ENCODE measurements around the gene DUS3L. TPM values are rescaled to one million over a fixed set of nuclear protein-coding genes. Genes with fewer than 3 reads are reported as not detected.
"Not testable (repeated sequence)": the region's sequence is repeated elsewhere in the genome, so short reads cannot be mapped to it uniquely, and the experiment has no call there.

Gene DUS3L
- total RNA-seq, 1 experiment from 2014 or later = 54.1 TPM

- Histone ChIP-seq H3K9me3 (no peaks in the 10 kb centered on the region), H3K27me3 (no peaks in the 10 kb centered on the region), H3K4me3 (no peak overlapping the region), H3K36me3 (no peaks in the 10 kb centered on the region)
- no peak for DNase-seq
Measured at GRCh38 chr19:5762608-5763217, 28.2 kb downstream of the DUS3L start.

GRCh38 chr19:5753743-5754142 is 37.2 kb downstream of the DUS3L start:
- DNase-seq = no peak
- no peak overlapping the region for H3K4me3 ChIP-seq
- H3K36me3 ChIP-seq = no peaks in the 10 kb centered on the region
- H3K27me3 ChIP-seq = no peaks in the 10 kb centered on the region
- no peaks in the 10 kb centered on the region for H3K9me3 ChIP-seq

GRCh38 chr19:5751709-5752108 is 39.3 kb downstream of the DUS3L start:
- H3K4me3 ChIP-seq = no peak overlapping the region
- no peaks in the 10 kb centered on the region for H3K27me3 ChIP-seq
- no peak for DNase-seq
- H3K36me3 ChIP-seq = no peaks in the 10 kb centered on the region
- H3K9me3 ChIP-seq = no peaks in the 10 kb centered on the region

GRCh38 chr19:5749505-5749904 is 41.5 kb downstream of the DUS3L start:
- Histone ChIP-seq H3K4me3 (no peak overlapping the region), H3K9me3 (no peaks in the 10 kb centered on the region), H3K36me3 (no peaks in the 10 kb centered on the region), H3K27me3 (no peaks in the 10 kb centered on the region)
- DNase-seq = no peak

GRCh38 chr19:5748920-5749319 is 42.0 kb downstream of the DUS3L start:
- H3K4me3 ChIP-seq, H3K9me3 ChIP-seq, H3K36me3 ChIP-seq, DNase-seq, H3K27me3 ChIP-seq: not testable (repeated sequence)

- H3K4me3 ChIP-seq, H3K27me3 ChIP-seq, DNase-seq, H3K9me3 ChIP-seq, H3K36me3 ChIP-seq: not testable (repeated sequence)
Measured at GRCh38 chr19:5744999-5745398, 46.0 kb downstream of the DUS3L start.

- no peak for DNase-seq
- H3K27me3 ChIP-seq = no peaks in the 10 kb centered on the region
- H3K9me3 ChIP-seq = no peaks in the 10 kb centered on the region
- no peak overlapping the region for H3K4me3 ChIP-seq
- H3K36me3 ChIP-seq = no peaks in the 10 kb centered on the region
Measured at GRCh38 chr19:5743630-5744029, 47.3 kb downstream of the DUS3L start.

- H3K36me3 ChIP-seq = no peaks in the 10 kb centered on the region
- no peaks in the 10 kb centered on the region for H3K9me3 ChIP-seq
- no peak overlapping the region for H3K4me3 ChIP-seq
- H3K27me3 ChIP-seq = no peaks in the 10 kb centered on the region
- DNase-seq = no peak
Measured at GRCh38 chr19:5742051-5742450, 48.9 kb downstream of the DUS3L start.

GRCh38 chr19:5738423-5738822 is 52.5 kb downstream of the DUS3L start:
- no peaks in the 10 kb centered on the region for H3K36me3 ChIP-seq
- H3K4me3 ChIP-seq = no peak overlapping the region
- DNase-seq = no peak
- H3K27me3 ChIP-seq = no peaks in the 10 kb centered on the region
- H3K9me3 ChIP-seq = no peaks in the 10 kb centered on the region

Other genes starting within 250 kb of the DUS3L start
- gene TINCR, start 223.2 kb downstream of the DUS3L start, total RNA-seq (2014; rRNA removed; shearing (Covaris generic); ENCODE audit: low replicate concordance) = 0.10 and 0.23 TPM in 2 replicates
- gene SAFB2, start 168.4 kb downstream of the DUS3L start, total RNA-seq (2014; rRNA removed; shearing (Covaris generic); ENCODE audit: low replicate concordance) = 5.1 and 12.3 TPM in 2 replicates
- gene SAFB, start 168.1 kb downstream of the DUS3L start, total RNA-seq (2014; rRNA removed; shearing (Covaris generic); ENCODE audit: low replicate concordance) = 22.8 and 33.0 TPM in 2 replicates
- gene MICOS13, start 110.6 kb downstream of the DUS3L start, total RNA-seq (2014; rRNA removed; shearing (Covaris generic); ENCODE audit: low replicate concordance) = 21.8 and 75.4 TPM in 2 replicates
- gene HSD11B1L, start 110.1 kb downstream of the DUS3L start, total RNA-seq (2014; rRNA removed; shearing (Covaris generic); ENCODE audit: low replicate concordance) = 3.6 and 5.8 TPM in 2 replicates
- gene RPL36, start 100.9 kb downstream of the DUS3L start, total RNA-seq (2014; rRNA removed; shearing (Covaris generic); ENCODE audit: low replicate concordance) = 562 and 599 TPM in 2 replicates
- 45.3 and 79.2 TPM in 2 replicates for gene LONP1, start 71.0 kb downstream of the DUS3L start, total RNA-seq (2014; rRNA removed; shearing (Covaris generic); ENCODE audit: low replicate concordance)
- not detected in 2 replicates for gene CATSPERD, start 70.5 kb downstream of the DUS3L start, total RNA-seq (2014; rRNA removed; shearing (Covaris generic); ENCODE audit: low replicate concordance)
- gene PRR22, start 6.4 kb downstream of the DUS3L start, total RNA-seq (2014; rRNA removed; shearing (Covaris generic); ENCODE audit: low replicate concordance) = 3.6 TPM in 1 of 2 replicates, not detected in the other
- gene NRTN, start 13.9 kb upstream of the DUS3L start, total RNA-seq (2014; rRNA removed; shearing (Covaris generic); ENCODE audit: low replicate concordance) = 1.4 TPM in 1 of 2 replicates, not detected in the other
- gene FUT6, start 48.5 kb upstream of the DUS3L start, total RNA-seq (2014; rRNA removed; shearing (Covaris generic); ENCODE audit: low replicate concordance) = not detected in 2 replicates
- gene FUT3, start 60.3 kb upstream of the DUS3L start, total RNA-seq (2014; rRNA removed; shearing (Covaris generic); ENCODE audit: low replicate concordance) = not detected in 2 replicates
- gene FUT5, start 79.4 kb upstream of the DUS3L start, total RNA-seq (2014; rRNA removed; shearing (Covaris generic); ENCODE audit: low replicate concordance) = not detected in 2 replicates
- 105 and 257 TPM in 2 replicates for gene NDUFA11, start 112.6 kb upstream of the DUS3L start, total RNA-seq (2014; rRNA removed; shearing (Covaris generic); ENCODE audit: low replicate concordance)
- gene VMAC, start 113.7 kb upstream of the DUS3L start, total RNA-seq (2014; rRNA removed; shearing (Covaris generic); ENCODE audit: low replicate concordance) = 1.8 and 4.5 TPM in 2 replicates
- 0.30 and 0.36 TPM in 2 replicates for gene CAPS, start 123.1 kb upstream of the DUS3L start, total RNA-seq (2014; rRNA removed; shearing (Covaris generic); ENCODE audit: low replicate concordance)
- gene RANBP3, start 187.0 kb upstream of the DUS3L start, total RNA-seq (2014; rRNA removed; shearing (Covaris generic); ENCODE audit: low replicate concordance) = 43.4 and 54.4 TPM in 2 replicates